GM23338 (cell line): ENCODE data around the gene LRRC27. TPM values are rescaled to one million over a fixed set of nuclear protein-coding genes. Genes with fewer than 3 reads are reported as not detected.

ENCODE experiments used
- ATAC-seq: fragments of 200-7000 bp; cut with Tn5 transposase; 3 replicates; pipeline ENCODE4 v1.9.1; 2020
- DNase-seq: peaks from one replicate; pipeline ENCODE4 v3.0.0-alpha.2; 2015; ENCODE audit warnings: low spot score
- H2AFZ ChIP-seq: fragments of 200-600 bp; sonication (generic); 2 replicates; pipeline ENCODE4 v1.8.0; 2016; ENCODE audit warnings: antibody characterized with exemption, mild to moderate bottlenecking, moderate library complexity
- H3F3A ChIP-seq: fragments of 200-600 bp; sonication (generic); replicated peaks from 2 replicates; pipeline ENCODE4 v1.8.0; 2017; ENCODE audit warnings: antibody characterized with exemption, mixed run types, low read depth
- H3K27ac ChIP-seq: fragments of 200-600 bp; sonication (generic); 2 replicates; pipeline ENCODE4 v1.6.1; 2016; ENCODE audit warnings: low read depth
- H3K27me3 ChIP-seq: fragments of 200-600 bp; sonication (generic); 2 replicates; pipeline ENCODE4 v1.8.0; 2016; ENCODE audit warnings: mild to moderate bottlenecking, mixed run types, moderate library complexity; ENCODE audit not compliant: insufficient read depth
- H3K36me3 ChIP-seq: fragments of 200-600 bp; sonication (generic); 2 replicates; pipeline ENCODE4 v1.8.0; 2016; ENCODE audit warnings: mild to moderate bottlenecking; ENCODE audit not compliant: insufficient read depth
- H3K4me1 ChIP-seq: fragments of 200-600 bp; sonication (generic); 2 replicates; pipeline ENCODE4 v1.8.0; 2016; ENCODE audit warnings: mild to moderate bottlenecking, moderate library complexity; ENCODE audit not compliant: insufficient read depth
- H3K4me2 ChIP-seq: fragments of 200-600 bp; sonication (generic); 2 replicates; pipeline ENCODE4 v1.7.1; 2017; ENCODE audit warnings: mixed run types
- H3K4me3 ChIP-seq: fragments of 200-600 bp; sonication (generic); 2 replicates; pipeline ENCODE4 v1.6.1; 2016; ENCODE audit warnings: mixed run types
- H3K79me2 ChIP-seq: fragments of 200-600 bp; sonication (generic); replicated peaks from 2 replicates; pipeline ENCODE4 v1.8.0; 2017; ENCODE audit warnings: mild to moderate bottlenecking; ENCODE audit not compliant: insufficient read depth
- H3K9me2 ChIP-seq: fragments of 200-600 bp; sonication (generic); 2 replicates; pipeline ENCODE4 v1.8.0; 2017; ENCODE audit not compliant: insufficient read depth
- H4K20me1 ChIP-seq: fragments of 200-600 bp; sonication (generic); replicated peaks from 2 replicates; pipeline ENCODE4 v1.8.0; 2017; ENCODE audit warnings: mild to moderate bottlenecking; ENCODE audit not compliant: insufficient read depth
- H3K27ac Mint-ChIP-seq: 2 replicates; pipeline ENCODE4 v1.8.0; 2020; ENCODE audit warnings: inconsistent platforms, mild to moderate bottlenecking, moderate library complexity, mixed read lengths
- H3K27me3 Mint-ChIP-seq: 3 replicates; pipeline ENCODE4 v1.8.0; 2022; ENCODE audit warnings: low read depth, mild to moderate bottlenecking, moderate library complexity, mixed read lengths, inconsistent platforms; ENCODE audit not compliant: insufficient read depth, poor library complexity
- H3K36me3 Mint-ChIP-seq: 3 replicates; pipeline ENCODE4 v1.8.0; 2021; ENCODE audit warnings: low read depth, mild to moderate bottlenecking, inconsistent platforms, moderate library complexity, mixed read lengths
- H3K4me1 Mint-ChIP-seq: 3 replicates; pipeline ENCODE4 v1.8.0; 2020; ENCODE audit warnings: mild to moderate bottlenecking, inconsistent platforms, mixed read lengths
- H3K4me3 Mint-ChIP-seq: 3 replicates; pipeline ENCODE4 v1.8.0; 2021; ENCODE audit warnings: moderate library complexity, mild to moderate bottlenecking, inconsistent platforms, mixed read lengths
- H3K9me3 Mint-ChIP-seq: 3 replicates; pipeline ENCODE4 v1.8.0; 2020; ENCODE audit warnings: moderate library complexity, mild to moderate bottlenecking, inconsistent platforms, mixed read lengths
- CREB1 ChIP-seq: fragments of 250-450 bp; sonication (Bioruptor Pico); IDR thresholded peaks from 2 replicates; pipeline ENCODE4 v1.5.0; 2020; ENCODE audit warnings: low read depth, mild to moderate bottlenecking, moderate library complexity
- CTCF ChIP-seq, 2 experiments: fragments of 200-600 bp in 1 of 2; sonication (generic) in 1 of 2; conservative IDR thresholded peaks; 2 replicates each; pipeline versions ENCODE4 v1.5.1 to v1.6.1; 2016 to 2017; ENCODE audit warnings: antibody characterized with exemption in 2 of 2, low read depth in 2 of 2, mild to moderate bottlenecking in 2 of 2, moderate library complexity in 1 of 2
- ETS1 ChIP-seq: IDR thresholded peaks from 2 replicates; pipeline ENCODE4 v1.6.1; 2016; ENCODE audit warnings: antibody characterized with exemption
- EZH2 ChIP-seq: fragments of 200-600 bp; sonication (generic); IDR thresholded peaks from one replicate; pipeline ENCODE4 v1.8.0; 2017; ENCODE audit warnings: antibody characterized with exemption, mild to moderate bottlenecking, low read depth; ENCODE audit not compliant: unreplicated experiment
- EZH2phosphoT487 ChIP-seq: fragments of 200-600 bp; sonication (generic); IDR thresholded peaks from one replicate; pipeline ENCODE4 v1.8.1; 2018; ENCODE audit warnings: antibody characterized with exemption; ENCODE audit not compliant: unreplicated experiment
- JUNB ChIP-seq: IDR thresholded peaks from one replicate; pipeline ENCODE4 v1.6.1; 2016; ENCODE audit warnings: antibody characterized with exemption; ENCODE audit not compliant: unreplicated experiment
- NANOG ChIP-seq: IDR thresholded peaks from 2 replicates; pipeline ENCODE4 v1.6.1; 2016; ENCODE audit warnings: antibody characterized with exemption, borderline replicate concordance
- POLR2AphosphoS5 ChIP-seq: IDR thresholded peaks from 2 replicates; pipeline ENCODE4 v1.6.1; 2016; ENCODE audit warnings: antibody characterized with exemption, low read depth
- REST ChIP-seq: IDR thresholded peaks from one replicate; pipeline ENCODE4 v1.6.1; 2018; ENCODE audit warnings: antibody characterized with exemption; ENCODE audit not compliant: unreplicated experiment
- STAT1 ChIP-seq: IDR thresholded peaks from one replicate; pipeline ENCODE4 v1.6.1; 2016; ENCODE audit warnings: antibody characterized with exemption; ENCODE audit not compliant: unreplicated experiment
- ZNF114 ChIP-seq: fragments of 250-450 bp; sonication (Bioruptor Pico); IDR thresholded peaks from 2 replicates; pipeline ENCODE4 v1.5.0; 2020; ENCODE audit warnings: mild to moderate bottlenecking, moderate library complexity
- ZNF331 ChIP-seq: fragments of 250-450 bp; sonication (Bioruptor Pico); IDR thresholded peaks from 2 replicates; pipeline ENCODE4 v1.5.0; 2020; ENCODE audit warnings: low read depth, mild to moderate bottlenecking, moderate library complexity
- ZNF462 ChIP-seq: fragments of 250-450 bp; sonication (Bioruptor Pico); IDR thresholded peaks from 2 replicates; pipeline ENCODE4 v1.5.0; 2020; ENCODE audit warnings: mild to moderate bottlenecking, moderate library complexity
- polyA plus RNA-seq: library from polyadenylated mRNA; unstranded; fragments of >200 nt; fragmentation: Nextera tagmentation; extraction: Ambion mirVana; gene quantifications from 2 replicates; pipeline ENCODE4 v1.2.1, GENCODE V29; 2016
- total RNA-seq: library from RNA; depleted of rRNA; stranded (reverse); fragments of >200 nt; shearing (Covaris generic); gene quantifications from 2 replicates; pipeline ENCODE4 v1.2.3, GENCODE V29; 2014

The LRRC27 gene
- total and polyA plus RNA-seq, 2 experiments from 2014 or later: 2.9 to 3.5 TPM

- no peak for DNase-seq
- TF ChIP-seq ETS1: no peak
- no peak for TF ChIP-seq NANOG
- no peak for TF ChIP-seq STAT1
- no peak for TF ChIP-seq ZNF114 (CRISPR knock-in tag)
- no peak for TF ChIP-seq ZNF462 (CRISPR knock-in tag)
- no peak for TF ChIP-seq REST
- TF ChIP-seq EZH2: no peak
- TF ChIP-seq CREB1 (CRISPR knock-in tag): no peak
- no peak for TF ChIP-seq JUNB
- TF ChIP-seq EZH2phosphoT487: no peak
- TF ChIP-seq CTCF (conservative IDR thresholded peaks at IDR 0.05; ENCODE audit: low read depth in 2 of 2): no peak
- TF ChIP-seq POLR2AphosphoS5: no peak
- no peak for TF ChIP-seq ZNF331 (CRISPR knock-in tag)
- Mint-ChIP-seq H3K27me3 (peaks cover 6% of the 10 kb centered on the region), H3K36me3 (peaks cover 3% of the 10 kb centered on the region; the same call in 1 of the 3 replicates), H3K27ac (no peak overlapping the region), H3K9me3 (peaks cover 5% of the 10 kb centered on the region; the same call in 1 of the 3 replicates), H3K4me3 (no peak overlapping the region), H3K4me1 (peaks cover 7% of the 10 kb centered on the region)
- Histone ChIP-seq H3K9me2 (peaks cover 14% of the 10 kb centered on the region), H3K36me3 (no peaks in the 10 kb centered on the region), H3K27me3 (peaks cover 5% of the 10 kb centered on the region; the same call in 1 of the 2 replicates), H4K20me1 (no peaks in the 10 kb centered on the region), H3F3A (no peaks in the 10 kb centered on the region), H3K79me2 (no peaks in the 10 kb centered on the region), H2AFZ (no peak overlapping the region), H3K4me3 (no peak overlapping the region), H3K4me2 (no peak overlapping the region), H3K27ac (no peak overlapping the region), H3K4me1 (peaks cover 14% of the 10 kb centered on the region; the same call in 1 of the 2 replicates)
- no peak for ATAC-seq
Observed at GRCh38 chr10:132392811-132393694, 61.1 kb downstream of the LRRC27 start.
